GM19023 (cell line): ENCODE results near the gene AFF3.

Experiments used
- ATAC-seq: cut with Tn5 transposase; IDR thresholded peaks from one replicate; pipeline ENCODE4 v1.9.1; 2021; ENCODE audit warnings: mild to moderate bottlenecking, moderate library complexity; ENCODE audit not compliant: unreplicated experiment

The AFF3 gene

DNA sequence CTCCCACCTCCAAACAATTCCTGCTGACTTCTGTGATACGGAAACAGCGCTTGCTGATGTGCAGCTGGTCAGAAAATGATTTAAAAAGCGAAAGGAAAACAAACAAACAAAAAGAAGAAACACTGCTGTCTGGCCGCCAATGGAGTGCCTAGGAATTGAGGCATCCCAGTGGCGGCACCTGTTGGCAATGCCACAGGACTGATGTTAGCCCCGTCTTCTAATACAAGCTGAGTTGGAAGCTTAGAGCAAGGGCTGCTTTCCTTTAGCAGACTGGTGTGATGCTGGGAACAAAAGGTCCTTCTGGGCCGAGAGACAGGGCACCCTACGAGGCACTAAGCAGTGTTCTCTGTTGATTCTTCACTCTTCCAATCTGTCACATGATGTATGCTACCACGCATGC, 489.0 kb downstream of the AFF3 start:
- no peak for ATAC-seq

GRCh38 chr2:99652862-99653261, 489.5 kb downstream of the AFF3 start:
- ATAC-seq: no peak

DNA sequence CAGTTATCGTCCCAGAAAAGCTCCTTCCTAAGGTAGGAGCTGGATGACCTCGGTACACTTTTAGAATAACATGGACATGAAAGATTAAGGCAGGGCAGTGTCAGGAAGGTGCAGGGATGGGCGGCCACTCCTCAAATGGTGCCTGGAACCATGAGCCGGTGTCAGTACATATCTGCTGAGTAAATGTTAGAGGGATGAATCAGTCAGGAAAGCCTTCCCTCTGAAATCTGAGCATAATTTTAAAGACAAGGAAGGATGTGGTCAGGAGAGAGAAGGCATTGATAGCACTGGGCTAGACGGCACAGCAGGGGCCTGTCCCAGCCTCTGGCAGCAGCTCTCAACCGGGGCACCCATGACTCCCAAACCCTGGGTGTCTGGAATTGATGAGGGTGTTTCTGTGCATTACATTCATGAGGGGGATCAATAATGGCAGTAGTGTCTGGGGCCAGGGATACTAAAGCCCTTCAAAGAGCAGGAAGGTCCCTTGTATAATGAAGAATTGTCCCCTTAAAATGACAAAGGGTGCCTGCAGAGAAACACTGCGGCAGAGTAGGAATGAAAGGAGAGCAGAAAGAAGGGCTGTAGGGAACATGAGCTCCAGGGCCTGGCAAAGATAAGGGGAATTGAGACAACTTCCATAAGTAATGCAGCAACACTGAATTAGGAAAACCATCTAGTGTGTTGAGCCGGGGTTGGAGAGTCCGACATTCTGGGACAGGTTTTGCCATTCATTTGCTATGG, 490.3 kb downstream of the AFF3 start:
- ATAC-seq: no peak

- ATAC-seq: no peak
These were observed 493.2 kb downstream of the AFF3 start for GRCh38 chr2:99648906-99649789.

DNA sequence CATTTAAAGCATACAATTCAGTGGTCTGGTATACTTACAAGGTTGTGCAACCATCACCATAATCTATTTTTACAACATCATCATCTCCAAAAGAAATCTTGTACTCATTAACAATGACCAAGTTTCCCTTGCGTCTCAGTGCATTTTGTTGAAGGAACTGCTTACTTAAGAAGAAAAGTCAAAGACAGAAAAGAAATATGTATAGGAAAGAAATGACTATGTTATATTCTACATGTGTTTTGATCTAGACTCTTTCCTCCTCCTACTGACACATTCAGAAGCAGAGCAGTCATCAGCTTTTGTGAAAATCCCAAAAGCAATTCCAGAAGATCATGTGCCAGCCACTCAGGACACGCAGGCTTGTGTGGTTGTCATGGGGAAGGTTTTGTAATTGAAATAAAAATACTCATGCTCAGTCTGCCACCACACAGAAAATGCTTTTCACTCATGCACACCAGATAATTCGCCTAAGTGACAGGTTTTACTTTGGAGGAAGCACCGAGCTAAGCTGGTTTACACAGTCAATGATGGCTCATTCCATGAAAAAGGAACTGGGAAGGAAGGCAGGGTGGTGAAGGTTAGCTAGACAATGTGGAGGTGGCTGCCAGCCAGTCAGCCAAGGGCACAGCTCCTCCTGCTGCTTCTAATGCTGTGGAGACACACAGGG, 494.1 kb downstream of the AFF3 start:
- ATAC-seq: no peak

GRCh38 chr2:99645960-99646359, 496.4 kb downstream of the AFF3 start:
- no peak for ATAC-seq

DNA sequence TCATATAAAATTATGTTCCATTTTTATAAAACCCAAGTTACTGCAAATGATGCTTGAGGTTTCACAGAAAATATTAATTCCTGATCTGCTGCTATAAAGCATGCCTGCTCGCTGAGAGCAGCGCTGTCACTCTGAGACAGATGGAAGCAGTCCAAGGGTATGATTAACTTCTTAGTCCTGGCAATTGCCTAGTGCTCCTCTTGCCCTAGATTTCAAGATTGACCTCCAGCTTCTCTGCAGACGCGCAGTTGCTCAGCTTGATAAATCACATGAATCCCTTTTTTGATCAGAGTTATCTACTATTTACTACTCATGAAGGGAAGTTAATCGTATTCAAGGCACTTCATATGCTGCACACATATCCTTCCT, 498.0 kb downstream of the AFF3 start:
- ATAC-seq: no peak

DNA sequence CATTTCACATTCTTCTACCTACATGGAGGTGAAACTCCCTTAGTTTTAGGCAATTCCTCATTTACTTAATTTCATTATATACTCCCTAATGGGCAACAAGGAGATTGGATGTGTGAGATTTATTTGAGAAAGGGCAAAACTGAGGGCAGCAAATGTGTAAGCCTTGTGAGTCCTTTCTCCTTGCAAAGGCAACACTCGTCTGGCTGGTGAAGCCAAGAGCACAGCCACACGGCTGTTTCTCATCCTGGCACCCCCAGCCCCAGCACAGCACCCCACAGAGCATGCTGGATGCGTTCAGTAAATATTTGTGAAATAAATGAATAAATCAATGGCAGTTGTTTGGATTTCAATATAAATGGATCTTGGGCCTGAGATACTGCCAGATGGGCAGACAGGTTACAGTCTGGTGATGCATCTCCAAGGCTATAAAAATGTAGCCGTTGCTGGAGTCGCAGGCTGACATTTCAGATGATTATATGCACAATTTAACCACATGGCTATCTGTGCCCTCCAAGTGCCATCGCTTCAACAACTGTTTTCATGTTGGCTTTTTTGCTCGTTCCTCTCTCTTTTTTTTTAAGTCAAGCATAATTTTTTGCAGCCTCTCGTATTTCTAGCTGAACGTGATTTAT, 498.5 kb downstream of the AFF3 start:
- ATAC-seq: no peak

- no peak for ATAC-seq
These were observed 500.4 kb downstream of the AFF3 start for GRCh38 chr2:99641999-99642398.

GRCh38 chr2:99640635-99641151, 501.7 kb downstream of the AFF3 start:
- ATAC-seq: no peak

DNA sequence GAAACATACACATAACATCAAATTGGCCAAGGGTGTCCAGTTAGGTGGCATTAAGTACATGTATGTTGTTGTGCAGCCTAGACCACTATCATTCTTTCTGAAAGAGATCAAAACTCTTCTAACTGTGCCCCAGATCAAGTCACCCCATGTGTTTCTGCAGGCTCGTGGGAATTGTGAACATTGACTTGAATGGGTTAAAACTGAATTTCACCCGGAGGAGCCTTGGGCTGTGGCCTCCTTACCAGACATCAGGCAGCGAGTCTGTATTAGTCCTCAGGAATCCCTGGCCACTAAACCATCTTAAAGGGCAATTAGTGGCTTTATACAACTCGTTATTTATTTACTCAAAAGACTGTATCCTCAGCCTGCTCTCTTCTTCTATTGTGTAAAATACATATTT, 503.6 kb downstream of the AFF3 start:
- no peak for ATAC-seq

DNA sequence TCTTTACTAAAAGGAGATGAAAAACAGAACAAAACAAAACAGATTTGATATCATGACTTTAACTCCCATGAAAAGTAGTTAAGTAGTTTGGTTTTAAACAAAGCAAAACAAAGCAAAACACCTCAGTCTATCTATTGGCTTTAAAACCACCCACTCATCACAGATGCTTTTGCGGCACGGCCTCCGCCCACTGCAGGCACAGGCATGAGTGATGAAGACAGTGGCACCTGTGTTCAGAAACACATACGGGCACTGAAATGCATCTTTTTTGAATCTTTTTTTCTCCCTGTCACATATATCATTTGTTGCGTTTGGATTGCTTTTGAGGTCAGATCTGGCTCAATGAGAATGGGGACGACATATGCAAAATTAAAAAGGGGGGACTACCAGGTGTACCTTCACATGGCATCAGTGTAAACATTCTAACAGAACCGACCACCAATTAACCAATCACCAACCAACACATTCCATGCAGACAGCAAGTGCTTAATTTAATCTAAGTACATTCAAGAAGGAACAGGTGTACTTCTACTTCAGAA, 505.2 kb downstream of the AFF3 start:
- ATAC-seq: no peak

GRCh38 chr2:99636144-99637034, 506.0 kb downstream of the AFF3 start:
- ATAC-seq: no peak

- no peak for ATAC-seq
These were observed 506.7 kb downstream of the AFF3 start for GRCh38 chr2:99635710-99636109.

- no peak for ATAC-seq
These were observed 508.2 kb downstream of the AFF3 start for GRCh38 chr2:99634234-99634633.

- ATAC-seq: no peak
These were observed 510.7 kb downstream of the AFF3 start for GRCh38 chr2:99631700-99632099.

DNA sequence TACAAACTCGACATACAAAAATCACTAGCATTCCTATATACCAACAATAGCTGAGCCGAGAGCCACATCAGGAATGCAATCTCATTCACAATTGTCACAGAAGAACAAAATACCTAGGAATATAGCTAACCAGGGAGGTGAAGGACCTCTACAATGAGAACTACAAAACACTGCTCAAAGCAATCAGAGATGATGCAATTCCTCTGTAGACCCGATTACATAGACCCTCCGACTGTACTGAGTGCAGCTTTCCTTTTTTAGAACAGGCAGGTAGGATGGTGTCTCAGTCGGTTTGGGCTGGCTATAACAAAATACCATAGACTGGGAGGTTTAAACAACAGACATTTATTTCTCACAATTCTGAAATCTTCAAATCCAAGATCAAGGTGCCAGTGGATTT, 513.1 kb downstream of the AFF3 start:
- no peak for ATAC-seq

GRCh38 chr2:99626158-99626557, 516.2 kb downstream of the AFF3 start:
- no peak for ATAC-seq

- no peak for ATAC-seq
These were observed 517.7 kb downstream of the AFF3 start for GRCh38 chr2:99624677-99625076.

- ATAC-seq: no peak
These were observed 518.8 kb downstream of the AFF3 start for GRCh38 chr2:99623613-99624012.
